IMR-90 (cell line): ENCODE results near the gene ATP5F1D. TPM values are rescaled to one million over a fixed set of nuclear protein-coding genes. Genes with fewer than 3 reads are reported as not detected.

Source experiments
- ATAC-seq: fragments of 200-7000 bp; cut with Tn5 transposase; 2 replicates; pipeline ENCODE4 v1.9.1; 2020; ENCODE audit warnings: low read depth, mild to moderate bottlenecking, moderate library complexity
- BruUV-seq: library from RNA; stranded (reverse); fragments of 400-500 nt; replicated peaks from 2 replicates; lab custom pipeline; 2021; lab: Mats Ljungman, UMichigan
- CTCF ChIA-PET: fragments of 300-600 bp; formaldehyde crosslinking; extraction: SDS; loops from one replicate; lab custom pipeline; 2021; ENCODE audit warnings: antibody characterized with exemption; lab: Yijun Ruan, JAX
- POLR2A ChIA-PET: fragments of 300-600 bp; sonication (Branson Sonifier 250); formaldehyde crosslinking; loops from one replicate; lab custom pipeline; 2022; ENCODE audit warnings: antibody characterized with exemption; ENCODE audit not compliant: unreplicated experiment; lab: Charles Lee
- DNase-seq: peaks from one replicate; pipeline ENCODE4 v3.0.0; 2013
- H2AFZ ChIP-seq: replicated peaks from 2 replicates; pipeline ENCODE3; 2013; ENCODE audit warnings: low read length, mild to moderate bottlenecking; ENCODE audit not compliant: poor library complexity
- H2AK5ac ChIP-seq: 2 replicates; pipeline ENCODE4 v1.6.1; 2013; ENCODE audit warnings: low read depth, low read length, inconsistent platforms
- H2AK9ac ChIP-seq: replicated peaks from 2 replicates; pipeline ENCODE3; 2013; ENCODE audit warnings: mild to moderate bottlenecking, low read depth, low read length, moderate library complexity; ENCODE audit not compliant: poor library complexity
- H2BK120ac ChIP-seq: 2 replicates; pipeline ENCODE4 v1.6.1; 2013; ENCODE audit warnings: low read depth, low read length, inconsistent platforms
- H2BK15ac ChIP-seq: 3 replicates; pipeline ENCODE4 v1.6.1; 2013; ENCODE audit warnings: low read depth, low read length, inconsistent platforms
- H2BK20ac ChIP-seq: 2 replicates; pipeline ENCODE4 v1.6.1; 2013; ENCODE audit warnings: low read depth, mild to moderate bottlenecking, inconsistent platforms, low read length, moderate library complexity
- H2BK5ac ChIP-seq: 2 replicates; pipeline ENCODE4 v1.6.1; 2013; ENCODE audit warnings: mild to moderate bottlenecking, low read depth, low read length, inconsistent platforms; ENCODE audit not compliant: poor library complexity, severe bottlenecking
- H3K14ac ChIP-seq: replicated peaks from 2 replicates; pipeline ENCODE4 v1.6.1; 2013; ENCODE audit warnings: low read depth, low read length, inconsistent platforms
- H3K18ac ChIP-seq: 2 replicates; pipeline ENCODE4 v1.6.1; 2013; ENCODE audit warnings: low read depth, low read length, control low read depth
- H3K23ac ChIP-seq: 2 replicates; pipeline ENCODE4 v1.6.1; 2013; ENCODE audit warnings: low read depth, low read length, inconsistent platforms
- H3K27ac ChIP-seq: 2 replicates; pipeline ENCODE4 v1.5.1; 2013; ENCODE audit warnings: mild to moderate bottlenecking, control low read depth, low read length; ENCODE audit not compliant: insufficient read depth
- H3K27me3 ChIP-seq: 2 replicates; pipeline ENCODE4 v1.6.1; 2013; ENCODE audit warnings: low read length; ENCODE audit not compliant: control insufficient read depth, insufficient read depth
- H3K36me3 ChIP-seq: 2 replicates; pipeline ENCODE4 v1.6.1; 2013; ENCODE audit warnings: low read length, mixed read lengths; ENCODE audit not compliant: control insufficient read depth, insufficient read depth
- H3K4ac ChIP-seq: 2 replicates; pipeline ENCODE4 v1.6.1; 2013; ENCODE audit warnings: low read depth, low read length, inconsistent platforms
- H3K4me1 ChIP-seq: 2 replicates; pipeline ENCODE4 v1.6.1; 2013; ENCODE audit warnings: low read length, mixed read lengths; ENCODE audit not compliant: control insufficient read depth, insufficient read depth
- H3K4me2 ChIP-seq: 2 replicates; pipeline ENCODE4 v1.6.1; 2013; ENCODE audit warnings: low read depth, mild to moderate bottlenecking, control low read depth, low read length, moderate library complexity
- H3K4me3 ChIP-seq: 2 replicates; pipeline ENCODE4 v1.5.1; 2013; ENCODE audit warnings: low read depth, mild to moderate bottlenecking, control low read depth, low read length, moderate library complexity; ENCODE audit not compliant: insufficient read depth
- H3K56ac ChIP-seq: 2 replicates; pipeline ENCODE4 v1.6.1; 2013; ENCODE audit warnings: low read length, inconsistent platforms; ENCODE audit not compliant: insufficient read depth; ENCODE audit errors: extremely low read depth
- H3K79me1 ChIP-seq, 2 experiments: 2 replicates each; pipeline ENCODE4 v1.6.1; 2013; ENCODE audit warnings: low read length in 2 of 2, inconsistent platforms in 1 of 2, low read depth in 1 of 2
- H3K9ac ChIP-seq: 2 replicates; pipeline ENCODE4 v1.6.1; 2013; ENCODE audit warnings: low read depth, low read length, control low read depth
- H3K9me1 ChIP-seq: 2 replicates; pipeline ENCODE4 v1.6.1; 2013; ENCODE audit warnings: low read length, inconsistent platforms; ENCODE audit not compliant: insufficient read depth
- H3K9me3 ChIP-seq: 2 replicates; pipeline ENCODE4 v1.6.1; 2013; ENCODE audit warnings: low read length; ENCODE audit not compliant: control insufficient read depth, insufficient read depth
- H4K20me1 ChIP-seq: 2 replicates; pipeline ENCODE4 v1.6.1; 2013; ENCODE audit warnings: low read length, inconsistent platforms; ENCODE audit not compliant: insufficient read depth
- H4K5ac ChIP-seq: 2 replicates; pipeline ENCODE4 v1.6.1; 2013; ENCODE audit warnings: mild to moderate bottlenecking, low read depth, low read length, control low read depth
- H4K8ac ChIP-seq, 2 experiments: 2 replicates each; pipeline ENCODE4 v1.6.1; 2013; ENCODE audit warnings: low read depth in 2 of 2, low read length in 2 of 2, control low read depth in 1 of 2, inconsistent platforms in 1 of 2
- H4K91ac ChIP-seq: 2 replicates; pipeline ENCODE4 v1.6.1; 2013; ENCODE audit warnings: low read depth, low read length, inconsistent platforms; ENCODE audit not compliant: insufficient read depth
- BHLHE40 ChIP-seq: fragments of 150-350 bp; IDR thresholded peaks from 2 replicates; pipeline ENCODE4 v1.6.1; 2016; ENCODE audit warnings: mild to moderate bottlenecking, low read depth, low read length
- CEBPB ChIP-seq: IDR thresholded peaks from 2 replicates; pipeline ENCODE4 v1.6.1; 2012; ENCODE audit warnings: low read depth, low read length, improper control_type of control experiment
- CHD1 ChIP-seq: IDR thresholded peaks from 2 replicates; pipeline ENCODE4 v1.6.1; 2012; ENCODE audit warnings: low read depth, low read length, improper control_type of control experiment
- MXI1 ChIP-seq: IDR thresholded peaks from 2 replicates; pipeline ENCODE4 v1.6.1; 2012; ENCODE audit warnings: low read depth, mild to moderate bottlenecking, low read length, moderate library complexity, borderline replicate concordance
- POLR2A ChIP-seq: IDR thresholded peaks from 2 replicates; pipeline ENCODE4 v1.6.1; 2012; ENCODE audit warnings: mild to moderate bottlenecking, low read depth, low read length
- WGBS, 2 experiments: methylation state at CpG; one replicate each; pipeline versions ENCODE4 v1.1.5 to v1.1.7; 2013; ENCODE audit warnings: missing lambda C conversion rate in 2 of 2; ENCODE audit not compliant: insufficient read length in 1 of 2; ENCODE audit errors: extremely low coverage in 2 of 2; 5-methylcytosine and 5-hydroxymethylcytosine counted together
- dilution Hi-C: fragments of 300-500 bp; cut with HindIII; formaldehyde crosslinking; loops from one replicate; pipeline ENCODE4 v1.14.3; 2018; ENCODE audit warnings: low sequenced_read_pairs; ENCODE audit not compliant: unreplicated experiment
- in situ Hi-C: fragments of 300-500 bp; cut with MboI; formaldehyde crosslinking; loops from 3 replicates; pipeline ENCODE4 v1.14.3; 2019; ENCODE audit warnings: low sequenced_read_pairs, inconsistent platforms, mixed read lengths
- intact Hi-C: fragments of 100-400 bp; cut with micrococcal nuclease; formaldehyde crosslinking; loops from 2 replicates; pipeline ENCODE4 v1.10.0; 2022
- polyA plus RNA-seq, 3 experiments: library from polyadenylated mRNA; depleted of rRNA; stranded (reverse); fragments of >200 nt; gene quantifications; 2 replicates each; pipeline ENCODE4 v1.2.3, GENCODE V29; 2012; ENCODE audit warnings: low replicate concordance in 1 of 3
- total RNA-seq: library from RNA; depleted of rRNA; stranded (reverse); fragments of >200 nt; gene quantifications from 2 replicates; pipeline ENCODE4 v1.2.3, GENCODE V29; 2012
- TF ChIP-seq, protein P1 (sequence below): fragments of 150-350 bp; IDR thresholded peaks from 2 replicates; pipeline ENCODE4 v1.6.1; 2017; ENCODE audit warnings: mild to moderate bottlenecking, antibody characterized with exemption, low read length, low read depth

The ATP5F1D gene
- total and polyA plus RNA-seq, 2 of the 4 experiments (the other 2 are of a cell fraction), result 7.3 to 140 TPM

DNA sequence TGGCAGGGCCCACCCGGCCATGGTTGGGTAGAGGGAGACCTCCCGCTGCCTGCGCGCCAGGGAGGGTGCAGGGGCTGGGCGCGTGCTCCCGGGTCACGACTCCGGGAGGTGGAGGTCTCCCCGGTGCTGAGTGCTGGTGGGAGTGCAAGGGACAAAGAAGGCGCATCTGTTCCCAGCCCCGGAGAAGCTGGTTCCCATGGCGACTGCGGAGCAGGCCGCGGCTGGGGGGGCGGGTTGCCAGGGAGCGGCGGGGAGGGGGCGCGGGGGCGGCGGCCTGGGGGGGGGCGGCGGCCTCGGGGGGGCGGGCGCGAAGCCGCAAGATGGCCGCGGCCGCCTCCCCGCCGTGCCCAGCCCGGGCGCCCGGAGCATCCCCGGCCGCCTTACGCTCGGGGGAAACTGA is 5.0 kb upstream of the ATP5F1D start:
- H3K27ac ChIP-seq, result peak overlapping the region; percentile 64
- dilution Hi-C loops (no loop called here), intact Hi-C loops (no loop called here), in situ Hi-C loops (no loop called here)
- H4K20me1 ChIP-seq, result peaks cover 34% of the 10 kb centered on the region
- BruUV-seq, result no TSS peak
- CTCF ChIA-PET, result no interaction called here
- no peak for DNase-seq
- no peak overlapping the region; the same call in 1 of the 2 replicates for H4K5ac ChIP-seq
- H3K9me3 ChIP-seq, result no peaks in the 10 kb centered on the region
- no peak overlapping the region for H3K23ac ChIP-seq
- H2AK9ac ChIP-seq, result peak overlapping the region; percentile 97
- H4K91ac ChIP-seq, result no peak overlapping the region; the same call in 1 of the 2 replicates
- peaks cover 30% of the 10 kb centered on the region for H3K4me1 ChIP-seq
- H3K4me3 ChIP-seq, result peak overlapping the region; percentile 94
- 0 out of 2 replicates have a peak overlapping the region, but pooled peaks have one; percentile 49 for H3K56ac ChIP-seq
- 1% methylated on average over 12 of the region's 42 CpGs; no CpG with 5 or more reads in 1 of the 2 experiments for WGBS, 2 experiments
- no peak overlapping the region for H2BK5ac ChIP-seq
- H3K79me1 ChIP-seq, result peaks cover 10 to 37% of the 10 kb centered on the region in 2 experiments
- H4K8ac ChIP-seq, result peak overlapping the region; percentile 48 to 75; a peak in 2 of 4 replicates
- peak overlapping the region; percentile 61; the same call in 1 of the 2 replicates for H3K4ac ChIP-seq
- no peak overlapping the region for H2BK20ac ChIP-seq
- peak overlapping the region; percentile 93 for H3K9ac ChIP-seq
- peak overlapping the region; percentile 89 for H2AFZ ChIP-seq
- peak overlapping the region; percentile 59; the same call in 1 of the 2 replicates for H2AK5ac ChIP-seq
- H3K27me3 ChIP-seq, result no peaks in the 10 kb centered on the region
- H3K14ac ChIP-seq, result 0 out of 2 replicates have a peak overlapping the region, but pooled peaks have one; percentile 32
- H3K36me3 ChIP-seq, result peaks cover 30% of the 10 kb centered on the region
- H3K4me2 ChIP-seq, result peak overlapping the region; percentile 78
- POLR2A ChIA-PET, result no interaction called here
- TF ChIP-seq CHD1 (no peak), CEBPB (no peak), BHLHE40 (no peak), POLR2A (no peak), MXI1 (no peak)
- TF ChIP-seq, protein P1, sequence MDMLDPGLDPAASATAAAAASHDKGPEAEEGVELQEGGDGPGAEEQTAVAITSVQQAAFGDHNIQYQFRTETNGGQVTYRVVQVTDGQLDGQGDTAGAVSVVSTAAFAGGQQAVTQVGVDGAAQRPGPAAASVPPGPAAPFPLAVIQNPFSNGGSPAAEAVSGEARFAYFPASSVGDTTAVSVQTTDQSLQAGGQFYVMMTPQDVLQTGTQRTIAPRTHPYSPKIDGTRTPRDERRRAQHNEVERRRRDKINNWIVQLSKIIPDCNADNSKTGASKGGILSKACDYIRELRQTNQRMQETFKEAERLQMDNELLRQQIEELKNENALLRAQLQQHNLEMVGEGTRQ, result no peak
- no peak overlapping the region for H3K18ac ChIP-seq
- no peak overlapping the region for H2BK15ac ChIP-seq
- no peaks in the 10 kb centered on the region for H3K9me1 ChIP-seq
- ATAC-seq, result no peak
- no peak overlapping the region for H2BK120ac ChIP-seq
